ENCODE measurements around the gene ACMSD.
"Not testable (repeated sequence)": the region's sequence is repeated elsewhere in the genome, so short reads cannot be mapped to it uniquely, and the experiment has no call there.

The ACMSD gene

GRCh38 chr2:134855709-134856108, 17.3 kb downstream of the ACMSD start:
- DNase-seq, result no peak

- no peak for DNase-seq
These were observed 19.8 kb downstream of the ACMSD start for GRCh38 chr2:134858245-134858644.

GRCh38 chr2:134861173-134861572, 22.8 kb downstream of the ACMSD start:
- no peak for DNase-seq

- DNase-seq, result no peak
These were observed 23.7 kb downstream of the ACMSD start for GRCh38 chr2:134862069-134862468.

GRCh38 chr2:134862674-134863073, 24.3 kb downstream of the ACMSD start:
- DNase-seq, result no peak

GRCh38 chr2:134863446-134863845, 25.0 kb downstream of the ACMSD start:
- no peak for DNase-seq

- no peak for DNase-seq
These were observed 26.8 kb downstream of the ACMSD start for GRCh38 chr2:134865067-134865787.

- no peak for DNase-seq
These were observed 28.2 kb downstream of the ACMSD start for GRCh38 chr2:134866498-134867099.

- DNase-seq, result peak; percentile 71
These were observed 31.7 kb downstream of the ACMSD start for GRCh38 chr2:134869946-134870736.

- no peak for DNase-seq
These were observed 34.7 kb downstream of the ACMSD start for GRCh38 chr2:134873152-134873551.

- no peak for DNase-seq
These were observed 36.9 kb downstream of the ACMSD start for GRCh38 chr2:134875309-134875708.

- DNase-seq, result no peak
These were observed 44.4 kb downstream of the ACMSD start for GRCh38 chr2:134882773-134883172.

GRCh38 chr2:134883552-134884293, 45.3 kb downstream of the ACMSD start:
- no peak for DNase-seq

GRCh38 chr2:134884435-134884834, 46.0 kb downstream of the ACMSD start:
- no peak for DNase-seq

- no peak for DNase-seq
These were observed 54.0 kb downstream of the ACMSD start for GRCh38 chr2:134892282-134893035.

GRCh38 chr2:134897932-134898331, 59.5 kb downstream of the ACMSD start:
- DNase-seq, result no peak

- no peak for DNase-seq
These were observed 60.8 kb downstream of the ACMSD start for GRCh38 chr2:134899204-134899603.

GRCh38 chr2:134900151-134900550, 61.7 kb downstream of the ACMSD start:
- DNase-seq, result no peak

- DNase-seq, result not testable (repeated sequence)
These were observed 65.3 kb downstream of the ACMSD start for GRCh38 chr2:134903701-134904100.

- no peak for DNase-seq
These were observed 66.8 kb downstream of the ACMSD start for GRCh38 chr2:134905168-134905567.

GRCh38 chr2:134906726-134907125, 68.3 kb downstream of the ACMSD start:
- no peak for DNase-seq

GRCh38 chr2:134907441-134908116, 69.2 kb downstream of the ACMSD start:
- not testable (repeated sequence) for DNase-seq
